Activated CD8-positive, alpha-beta T cell treated with anti-CD3 and anti-CD28 coated beads for 36 hours (primary cell): ENCODE measurements around the gene RYR1. TPM values are rescaled to one million over a fixed set of nuclear protein-coding genes. Genes with fewer than 3 reads are reported as not detected.
"Not testable (repeated sequence)": the region's sequence is repeated elsewhere in the genome, so short reads cannot be mapped to it uniquely, and the experiment has no call there.

Source experiments
- ATAC-seq: fragments of 200-7000 bp; cut with Tn5 transposase; one replicate; pipeline ENCODE4 v1.10.0; 2021; ENCODE audit warnings: mild to moderate bottlenecking, moderate library complexity
- CTCF ChIA-PET: fragments of 350-600 bp; sonication (Branson Sonifier 250); formaldehyde crosslinking; loops from one replicate; lab custom pipeline; 2021; ENCODE audit warnings: antibody characterized with exemption; lab: Charles Lee
- POLR2A ChIA-PET: fragments of 350-600 bp; sonication (Branson Sonifier 250); formaldehyde crosslinking; loops from one replicate; lab custom pipeline; 2021; ENCODE audit warnings: antibody characterized with exemption; lab: Charles Lee
- DNase-seq: peaks from one replicate; pipeline ENCODE4 v3.0.0-alpha.2; 2020
- H3K27ac Mint-ChIP-seq: one replicate; pipeline ENCODE4 v1.8.0; 2021; ENCODE audit warnings: mild to moderate bottlenecking, mixed read lengths
- H3K27me3 Mint-ChIP-seq: one replicate; pipeline ENCODE4 v1.8.0; 2021; ENCODE audit warnings: mixed read lengths
- H3K36me3 Mint-ChIP-seq: one replicate; pipeline ENCODE4 v1.8.0; 2021; ENCODE audit warnings: low read depth, mixed read lengths
- H3K4me1 Mint-ChIP-seq: one replicate; pipeline ENCODE4 v1.8.0; 2021; ENCODE audit warnings: low read depth, mixed read lengths
- H3K4me3 Mint-ChIP-seq: one replicate; pipeline ENCODE4 v1.8.0; 2021; ENCODE audit warnings: mild to moderate bottlenecking, moderate library complexity, mixed read lengths
- H3K9me3 Mint-ChIP-seq: one replicate; pipeline ENCODE4 v1.8.0; 2021; ENCODE audit warnings: mixed read lengths
- CTCF ChIP-seq: fragments of 200-600 bp; IDR thresholded peaks from one replicate; pipeline ENCODE4 v1.8.0; 2022; ENCODE audit warnings: antibody characterized with exemption, mild to moderate bottlenecking
- intact Hi-C: fragments of 100-400 bp; cut with micrococcal nuclease; formaldehyde crosslinking; loops from one replicate; pipeline ENCODE4 v1.10.0; 2022
- total RNA-seq, 2 experiments: library from RNA; stranded (reverse); gene quantifications; one replicate each; pipeline ENCODE4 v1.2.3, GENCODE V29; 2021

The RYR1 gene
- total RNA-seq, 2 experiments from 2014 or later: 0.63 to 1.2 TPM

GRCh38 chr19:38592940-38593339 is 159.4 kb downstream of the RYR1 start:
- Mint-ChIP-seq H3K36me3 (peaks cover 38% of the 10 kb centered on the region), H3K4me1 (peaks cover 5% of the 10 kb centered on the region), H3K27ac (no peak overlapping the region), H3K4me3 (no peak overlapping the region), H3K9me3 (no peaks in the 10 kb centered on the region), H3K27me3 (no peaks in the 10 kb centered on the region)
- ATAC-seq (no peak), DNase-seq (no peak)
- intact Hi-C loops: no loop called here
- ChIA-PET POLR2A (no interaction called here), CTCF (interaction anchor here (0.6 to 1.0 kb wide), 2 partner anchors 11 to 41 kb away, joined by 3 to 4 read pairs; no protein-coding TSS in a partner anchor)
- no peak for TF ChIP-seq CTCF

- Mint-ChIP-seq H3K4me3 (no peak overlapping the region), H3K27ac (no peak overlapping the region), H3K9me3 (no peaks in the 10 kb centered on the region), H3K27me3 (no peaks in the 10 kb centered on the region), H3K36me3 (peaks cover 38% of the 10 kb centered on the region), H3K4me1 (peaks cover 5% of the 10 kb centered on the region)
- peak; percentile 65 for ATAC-seq
- peak; percentile 51 for DNase-seq
- CTCF ChIA-PET: interaction anchor here (0.5 kb wide), 1 partner anchor 40 kb away, joined by 3 read pairs; no protein-coding TSS in a partner anchor
- POLR2A ChIA-PET: interaction anchor here (0.7 to 1.3 kb wide), 2 partner anchors 10 to 45 kb away, joined by 3 to 5 read pairs; no protein-coding TSS in a partner anchor
- TF ChIP-seq CTCF: no peak
- intact Hi-C loops: no loop called here
Observed at GRCh38 chr19:38596057-38596981, 162.8 kb downstream of the RYR1 start.

- no peak for DNase-seq
- POLR2A ChIA-PET: interaction anchor here (0.7 kb wide), 1 partner anchor 9 kb away, joined by 5 read pairs; no protein-coding TSS in a partner anchor
- H3K9me3 Mint-ChIP-seq: no peaks in the 10 kb centered on the region
Observed at GRCh38 chr19:38597075-38597474, 163.6 kb downstream of the RYR1 start.

GRCh38 chr19:38599722-38600121 is 166.2 kb downstream of the RYR1 start:
- CTCF ChIA-PET: no interaction called here
- no peak for ATAC-seq
- H3K36me3 Mint-ChIP-seq: peaks cover 36% of the 10 kb centered on the region

More at GRCh38 chr19:38597075-38597474, 163.6 kb downstream of the RYR1 start:
- TF ChIP-seq CTCF: no peak
- intact Hi-C loops: no loop called here
- no peaks in the 10 kb centered on the region for H3K27me3 Mint-ChIP-seq
- no peak overlapping the region for H3K4me3 Mint-ChIP-seq
- H3K4me1 Mint-ChIP-seq: peaks cover 5% of the 10 kb centered on the region
- ATAC-seq: no peak
- H3K36me3 Mint-ChIP-seq: peaks cover 39% of the 10 kb centered on the region
- CTCF ChIA-PET: no interaction called here
- H3K27ac Mint-ChIP-seq: no peak overlapping the region

GRCh38 chr19:38602856-38603255 is 169.4 kb downstream of the RYR1 start:
- POLR2A ChIA-PET, H3K27ac Mint-ChIP-seq, CTCF ChIA-PET, DNase-seq, H3K4me3 Mint-ChIP-seq, ATAC-seq, H3K27me3 Mint-ChIP-seq, H3K9me3 Mint-ChIP-seq, H3K4me1 Mint-ChIP-seq, intact Hi-C loops: not testable (repeated sequence)
- peaks cover 24% of the 10 kb centered on the region for H3K36me3 Mint-ChIP-seq

More at GRCh38 chr19:38599722-38600121, 166.2 kb downstream of the RYR1 start:
- H3K4me1 Mint-ChIP-seq: peaks cover 5% of the 10 kb centered on the region
- H3K4me3 Mint-ChIP-seq: no peak overlapping the region
- DNase-seq: no peak
- no peak overlapping the region for H3K27ac Mint-ChIP-seq
- intact Hi-C loops: no loop called here
- TF ChIP-seq CTCF: no peak
- no peaks in the 10 kb centered on the region for H3K27me3 Mint-ChIP-seq
- POLR2A ChIA-PET: interaction anchor here (0.6 to 1.3 kb wide), 2 partner anchors 14 to 55 kb away, joined by 3 read pairs; no protein-coding TSS in a partner anchor
- H3K9me3 Mint-ChIP-seq: no peaks in the 10 kb centered on the region
